ENCODE measurements around the gene TMUB2. TPM values are rescaled to one million over a fixed set of nuclear protein-coding genes. Genes with fewer than 3 reads are reported as not detected.

Gene TMUB2
- total and polyA plus RNA-seq, 9 of the 15 experiments (the other 6 are each of a cell fraction or from before 2014, with no cell fraction given) = 4.1 to 29.8 (median 16.3) TPM

GRCh38 chr17:44220213-44221083, 33.7 kb downstream of the TMUB2 start:
- under 1% methylated on average over 57 of the region's 108 CpGs for WGBS (ENCODE audit: insufficient coverage, low coverage, missing lambda C conversion rate)
- Histone ChIP-seq H3K27me3 (ENCODE audit: control insufficient read depth in 2 of 2, insufficient read depth in 2 of 2, low read length in 2 of 2) (no peaks in the 10 kb centered on the region), H3K79me2 (ENCODE audit: control insufficient read depth, insufficient read depth, low read length) (peaks cover 47% of the 10 kb centered on the region), H3K9me3 (replicated peaks; ENCODE audit: control insufficient read depth, insufficient read depth, low read depth, low read length) (no peaks in the 10 kb centered on the region), H3K9ac (ENCODE audit: insufficient read depth in 1 of 2, low read depth in 2 of 2, low read length in 2 of 2) (peak overlapping the region; percentile 82 to 97), H3K27ac (ENCODE audit: extremely low read depth, low read depth, low read length) (peak overlapping the region; percentile 98), H3K4me3 (peak overlapping the region; percentile 83), H3K4me1 (replicated peaks in 1 of 2; ENCODE audit: control insufficient read depth in 2 of 2, insufficient read depth in 2 of 2, low read length in 2 of 2) (peaks cover 16 to 35% of the 10 kb centered on the region in 2 experiments), H3K4me2 (ENCODE audit: insufficient read depth, low read length) (peak overlapping the region; percentile 78), H2AFZ (ENCODE audit: low read depth, low read length) (peak overlapping the region; percentile 88), H4K20me1 (replicated peaks; ENCODE audit: control insufficient read depth, insufficient read depth, low read length) (no peaks in the 10 kb centered on the region), H3K36me3 (ENCODE audit: control insufficient read depth, insufficient read depth, low read length) (peaks cover 25% of the 10 kb centered on the region), H3K9me1 (ENCODE audit: control insufficient read depth, insufficient read depth, low read length) (no peaks in the 10 kb centered on the region)
- BruUV-seq (replicated peaks) = TSS peak; percentile 62
- ChIA-PET CTCF (ENCODE audit: low intra/inter-chr PET ratio) (interaction anchor here (0.7 kb wide), 1 partner anchor 110 kb away, joined by 4 read pairs; no protein-coding TSS in a partner anchor), POLR2A (interaction anchor here (0.9 to 2.8 kb wide), 8 partner anchors 9 to 136 kb away, joined by 3 to 16 read pairs (median 4); partner anchors contain the start of gene SLC25A39)
- FAIRE-seq (no peak), DNase-seq (ENCODE audit: extremely low read depth in 1 of 4, low spot score in 3 of 4) (peak; percentile 56 to 82 (median 78)), ATAC-seq (peak; percentile 59)
- in situ Hi-C loops (cut with MboI) = no loop called here
- intact Hi-C loops (cut with micrococcal nuclease) = loop anchor here (2.0 kb wide), 1 partner anchor 26 kb away; no protein-coding TSS in a partner anchor
- no peak for TF ChIP-seq FOS (IDR thresholded peaks at IDR 0.05; ENCODE audit: extremely low read depth, insufficient read length)
- TF ChIP-seq POLR2H (tag; IDR thresholded peaks at IDR 0.05; ENCODE audit: low read depth) = no peak
- TF ChIP-seq E2F1 (CRISPR knock-in tag; IDR thresholded peaks at IDR 0.05) = no peak
- no peak for TF ChIP-seq CEBPB (tag; IDR thresholded peaks at IDR 0.05)
- TF ChIP-seq NFE2L1 (tag; IDR thresholded peaks at IDR 0.05; ENCODE audit: borderline replicate concordance, low read depth) = no peak
- TF ChIP-seq PPARD (CRISPR knock-in tag; IDR thresholded peaks at IDR 0.05) = no peak
- TF ChIP-seq HMG20A (CRISPR knock-in tag; conservative IDR thresholded peaks at IDR 0.05) = no peak
- 0 out of 2 replicates have a peak, but pooled peaks have one; percentile 20 for TF ChIP-seq TGIF2 (CRISPR knock-in tag; IDR thresholded peaks at IDR 0.05)
- TF ChIP-seq MAFG (tag; conservative IDR thresholded peaks at IDR 0.05) = no peak
- no peak for TF ChIP-seq MED1 (CRISPR knock-in tag; IDR thresholded peaks at IDR 0.05; ENCODE audit: borderline replicate concordance)
- peak in 1 of 2 experiments; percentile 52; a peak in 2 of 4 replicates for TF ChIP-seq MAZ (CRISPR knock-in tag; conservative IDR thresholded peaks at IDR 0.05 in 1 of 2, IDR thresholded peaks at IDR 0.05 in 1 of 2)
- TF ChIP-seq NUFIP1 (IDR thresholded peaks at IDR 0.05; ENCODE audit: partially characterized antibody) = no peak
- TF ChIP-seq NFE2 (IDR thresholded peaks at IDR 0.05; ENCODE audit: low read depth) = no peak
- no peak for TF ChIP-seq ZNF398 (CRISPR knock-in tag; IDR thresholded peaks at IDR 0.05)
- no peak for TF ChIP-seq ZNF175 (CRISPR knock-in tag; IDR thresholded peaks at IDR 0.05; ENCODE audit: low read depth)
- no peak for TF ChIP-seq ZNF23 (CRISPR knock-in tag; IDR thresholded peaks at IDR 0.05)
- no peak for TF ChIP-seq SOX6 (IDR thresholded peaks at IDR 0.05)

Data from K562 (cell line).